Loucy (cell line): ENCODE data around the gene SNAPC2.

Source experiments
- EZH2phosphoT487 ChIP-seq: fragments of 200-600 bp; IDR thresholded peaks from 2 replicates; pipeline ENCODE4 v1.6.1; 2018; ENCODE audit warnings: antibody characterized with exemption, mild to moderate bottlenecking, moderate library complexity, borderline replicate concordance
- TF ChIP-seq, protein P1 (sequence below): fragments of 200-600 bp; sonication (generic); conservative IDR thresholded peaks from 2 replicates; pipeline ENCODE4 v1.5.1; 2014; ENCODE audit warnings: mild to moderate bottlenecking, antibody characterized with exemption, low read length

DNA sequence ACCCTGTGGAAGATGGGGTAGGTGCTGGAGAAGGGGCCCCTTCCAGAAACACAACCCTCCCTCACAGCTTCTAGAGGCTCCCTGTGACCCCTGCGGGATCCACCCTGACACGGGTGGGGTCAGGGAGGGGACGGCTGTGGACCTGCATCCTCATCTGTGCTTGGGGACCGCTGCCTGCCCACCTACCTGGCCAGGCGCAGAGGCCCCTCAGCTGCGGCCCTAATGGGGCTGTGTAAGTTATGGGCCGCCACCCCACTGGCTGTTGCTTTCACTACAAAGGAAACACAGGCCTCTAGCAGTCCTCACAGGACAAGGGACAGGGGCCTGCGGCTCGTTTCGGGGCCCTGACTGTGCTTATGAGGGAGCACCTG, 12.8 kb downstream of the SNAPC2 start:
- TF ChIP-seq, protein P1, sequence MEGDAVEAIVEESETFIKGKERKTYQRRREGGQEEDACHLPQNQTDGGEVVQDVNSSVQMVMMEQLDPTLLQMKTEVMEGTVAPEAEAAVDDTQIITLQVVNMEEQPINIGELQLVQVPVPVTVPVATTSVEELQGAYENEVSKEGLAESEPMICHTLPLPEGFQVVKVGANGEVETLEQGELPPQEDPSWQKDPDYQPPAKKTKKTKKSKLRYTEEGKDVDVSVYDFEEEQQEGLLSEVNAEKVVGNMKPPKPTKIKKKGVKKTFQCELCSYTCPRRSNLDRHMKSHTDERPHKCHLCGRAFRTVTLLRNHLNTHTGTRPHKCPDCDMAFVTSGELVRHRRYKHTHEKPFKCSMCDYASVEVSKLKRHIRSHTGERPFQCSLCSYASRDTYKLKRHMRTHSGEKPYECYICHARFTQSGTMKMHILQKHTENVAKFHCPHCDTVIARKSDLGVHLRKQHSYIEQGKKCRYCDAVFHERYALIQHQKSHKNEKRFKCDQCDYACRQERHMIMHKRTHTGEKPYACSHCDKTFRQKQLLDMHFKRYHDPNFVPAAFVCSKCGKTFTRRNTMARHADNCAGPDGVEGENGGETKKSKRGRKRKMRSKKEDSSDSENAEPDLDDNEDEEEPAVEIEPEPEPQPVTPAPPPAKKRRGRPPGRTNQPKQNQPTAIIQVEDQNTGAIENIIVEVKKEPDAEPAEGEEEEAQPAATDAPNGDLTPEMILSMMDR = no peak
- TF ChIP-seq EZH2phosphoT487 = no peak
